ENCODE results near the gene CARS1.

CARS1 gene

DNA sequence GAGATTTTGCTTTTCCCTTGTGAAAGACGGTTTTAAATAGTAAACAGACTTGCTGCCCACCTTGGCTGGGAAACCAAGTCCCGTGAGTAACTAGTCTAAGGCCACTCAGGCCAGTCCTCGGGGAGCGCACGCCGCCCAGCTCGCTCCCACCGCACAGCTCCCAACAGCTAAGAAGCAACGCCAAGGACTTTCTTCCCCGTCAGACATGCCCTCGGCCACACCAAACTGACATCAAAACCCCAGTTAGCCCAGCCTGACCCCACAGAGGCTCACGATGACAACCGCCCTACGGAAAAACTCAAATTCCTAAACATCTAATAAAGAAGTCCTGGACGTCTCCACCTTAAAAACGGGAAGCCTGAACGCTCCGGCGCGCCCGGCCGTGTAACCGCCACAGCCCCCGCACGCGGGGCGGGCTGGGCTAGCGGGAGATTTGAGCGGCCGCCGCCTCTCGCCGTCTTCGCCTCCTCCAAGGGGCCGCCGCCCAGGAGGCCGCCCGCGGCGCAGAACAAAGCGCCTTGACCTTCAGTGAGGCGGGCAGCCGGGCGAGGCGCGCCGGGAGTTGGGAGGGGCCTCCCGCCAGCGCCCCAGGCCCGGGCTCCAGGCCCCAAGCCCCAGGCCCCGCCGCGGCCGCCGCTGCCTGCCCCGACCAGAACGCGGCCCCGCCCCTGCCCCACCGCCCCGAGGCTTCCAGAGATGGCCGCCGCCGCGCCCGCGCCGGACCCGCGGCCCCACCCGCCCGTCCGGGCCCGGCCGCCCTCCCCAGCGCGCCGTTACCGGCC, 65.6 kb downstream of the CARS1 start:
- DNase-seq (ENCODE audit: low read depth), result peak; percentile 51

DNA sequence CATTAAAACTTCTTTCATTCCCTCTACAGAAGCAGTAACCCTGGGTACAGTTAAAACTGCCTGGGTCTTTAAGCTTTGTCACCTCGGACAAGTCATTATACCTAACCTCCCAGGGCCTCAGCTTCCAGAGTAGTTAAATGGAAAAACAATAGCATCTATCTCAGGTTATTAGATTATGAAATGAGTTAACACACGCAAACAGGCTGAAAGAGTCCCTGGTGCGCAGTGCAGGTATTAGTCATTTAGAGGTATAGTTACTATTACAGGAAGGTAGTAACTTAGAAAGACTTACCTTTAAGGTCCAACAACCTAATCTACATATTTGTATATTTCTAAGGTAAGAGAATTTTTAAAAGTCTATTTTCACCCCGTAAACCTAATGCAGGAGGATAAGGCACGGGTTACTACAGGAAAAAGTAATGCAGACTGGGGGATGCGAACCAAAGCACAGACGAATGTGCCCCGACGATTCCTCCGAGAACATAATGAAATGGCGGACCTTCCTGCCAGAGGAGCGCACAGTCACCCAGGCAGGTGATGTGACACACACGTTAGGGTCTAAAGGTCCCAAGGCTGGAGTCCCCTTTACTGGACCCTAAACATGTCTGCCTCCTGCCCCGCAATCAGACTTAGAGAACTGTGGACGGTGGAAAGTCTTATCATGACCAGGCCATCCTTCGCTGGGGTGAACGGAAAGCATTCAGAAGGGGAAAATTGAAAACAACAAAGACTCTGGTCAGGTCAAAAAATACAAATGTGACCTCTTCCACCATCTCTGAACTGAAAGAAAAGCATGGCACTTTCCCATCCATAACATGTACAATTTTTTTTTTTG, 66.4 kb downstream of the CARS1 start:
- DNase-seq (ENCODE audit: low read depth), result peak; percentile 16

DNA sequence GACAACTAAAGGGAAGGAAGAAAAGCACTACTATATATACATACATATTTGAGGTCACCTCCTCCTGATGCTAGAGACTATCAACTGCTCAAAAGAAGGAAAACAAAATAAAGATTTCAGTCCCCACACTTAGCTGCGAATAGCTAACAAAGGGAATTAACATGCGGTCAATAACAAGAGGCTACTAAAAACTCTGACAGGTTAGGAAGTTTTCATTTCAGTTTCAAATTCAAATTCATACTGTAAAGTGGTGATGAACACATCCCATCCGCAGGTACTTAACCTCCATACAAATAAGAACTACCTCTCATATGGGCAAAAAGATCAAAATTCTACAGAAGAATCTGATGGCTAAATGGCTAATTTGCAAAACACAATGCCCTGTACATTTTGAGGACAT, 67.7 kb downstream of the CARS1 start:
- no peak for DNase-seq (ENCODE audit: low read depth)

DNA sequence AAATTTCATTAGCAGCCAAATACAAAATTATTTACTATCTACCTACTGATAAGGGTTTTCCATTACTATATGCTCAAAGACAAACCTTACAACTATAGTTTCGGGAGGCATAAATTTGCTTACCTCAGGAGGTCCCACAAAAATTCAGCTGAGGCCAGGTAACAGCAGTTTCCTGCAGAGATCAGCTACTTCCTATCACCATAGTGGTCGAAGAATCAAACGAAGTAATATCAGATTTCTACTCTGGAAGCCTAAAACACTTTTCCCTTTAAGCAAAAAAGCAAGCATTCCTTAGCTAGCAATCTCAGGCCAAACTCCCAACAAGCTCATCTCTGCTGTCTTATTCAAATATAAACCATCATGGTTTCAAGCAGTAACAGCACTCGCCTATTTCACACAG, 68.2 kb downstream of the CARS1 start:
- DNase-seq (ENCODE audit: low read depth), result peak; percentile 42

DNA sequence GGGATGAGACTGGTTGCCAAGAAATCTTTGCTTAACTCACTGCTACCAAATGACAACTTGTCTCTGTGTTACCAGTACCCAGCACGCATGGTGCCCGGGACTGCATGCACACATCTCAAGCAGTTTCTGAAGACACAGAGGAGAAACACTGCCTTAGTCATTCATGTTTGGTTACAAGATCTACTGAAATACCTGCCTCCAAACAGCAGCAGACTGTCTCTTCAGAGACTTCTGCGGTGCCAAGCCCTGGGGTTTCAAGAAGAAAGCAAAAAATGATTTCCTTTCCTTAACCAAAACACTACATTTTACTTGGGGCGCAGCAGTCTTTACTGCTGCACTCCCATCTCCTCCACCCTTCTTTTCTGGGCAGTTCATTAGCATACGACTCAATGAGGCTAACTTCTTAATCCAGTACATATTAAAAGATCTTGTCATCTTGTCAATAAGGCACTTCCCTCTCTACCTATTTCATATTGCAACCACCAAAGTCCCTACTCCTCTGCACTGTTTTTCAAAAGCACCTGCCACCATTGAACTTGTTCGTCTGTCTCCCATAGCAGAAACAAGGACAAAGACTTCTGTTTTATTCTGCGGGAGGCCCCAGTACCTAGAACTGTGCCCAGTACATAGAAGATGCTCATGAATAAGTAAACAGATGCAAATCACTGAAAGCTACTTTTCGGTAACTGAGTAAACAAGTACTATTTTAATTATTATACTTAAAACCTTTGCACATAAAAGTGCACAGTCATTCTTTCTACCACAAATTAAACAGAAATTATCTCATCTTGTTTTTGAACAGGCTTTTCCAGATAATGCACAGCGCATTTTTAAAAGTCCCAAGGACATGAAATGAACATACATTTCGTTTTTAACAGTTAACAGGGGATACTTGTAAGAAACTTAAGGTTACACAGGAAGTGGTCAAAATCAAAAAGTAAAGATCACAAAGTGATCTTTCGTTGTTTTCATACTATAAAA, 69.1 kb downstream of the CARS1 start:
- DNase-seq (ENCODE audit: low read depth), result peak; percentile 36

DNA sequence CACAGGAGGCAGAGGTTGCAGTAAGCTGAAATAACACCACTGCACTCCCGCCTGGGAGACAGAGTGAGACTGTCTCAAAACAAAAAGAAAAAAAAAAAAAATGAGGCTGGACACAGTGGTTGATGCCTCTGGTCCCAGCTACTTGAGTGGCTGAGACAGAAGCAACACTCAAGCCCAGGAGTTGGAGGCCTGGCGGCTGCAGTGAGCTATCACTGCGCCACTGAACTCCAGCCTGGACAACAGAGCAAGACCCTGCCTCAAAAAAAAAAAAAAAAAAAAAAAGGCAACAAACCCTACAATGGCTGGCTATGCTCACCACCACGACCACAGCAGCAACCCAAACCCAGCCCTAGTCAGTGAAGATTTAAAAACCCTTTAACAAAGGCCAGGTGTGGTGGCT, 73.3 kb downstream of the CARS1 start:
- DNase-seq (ENCODE audit: low read depth), result no peak

DNA sequence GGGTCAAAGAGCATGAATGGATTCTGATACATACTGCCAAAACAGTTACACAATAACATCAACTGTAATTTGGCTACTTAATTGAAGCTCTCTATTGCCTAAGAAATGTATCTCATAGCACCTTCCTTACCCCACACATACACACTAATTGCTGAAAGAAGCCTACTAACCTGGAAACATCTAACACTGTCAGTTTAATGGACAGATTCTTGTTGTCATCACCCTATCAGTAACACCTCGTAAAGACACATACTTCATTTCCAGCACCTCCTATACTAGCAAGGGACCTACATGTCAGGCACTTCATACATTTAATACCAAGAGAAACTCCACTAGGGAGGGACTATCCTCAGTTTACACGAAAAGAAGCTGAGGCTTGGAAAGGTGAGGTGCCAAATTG, 75.0 kb downstream of the CARS1 start:
- no peak for DNase-seq (ENCODE audit: low read depth)

DNA sequence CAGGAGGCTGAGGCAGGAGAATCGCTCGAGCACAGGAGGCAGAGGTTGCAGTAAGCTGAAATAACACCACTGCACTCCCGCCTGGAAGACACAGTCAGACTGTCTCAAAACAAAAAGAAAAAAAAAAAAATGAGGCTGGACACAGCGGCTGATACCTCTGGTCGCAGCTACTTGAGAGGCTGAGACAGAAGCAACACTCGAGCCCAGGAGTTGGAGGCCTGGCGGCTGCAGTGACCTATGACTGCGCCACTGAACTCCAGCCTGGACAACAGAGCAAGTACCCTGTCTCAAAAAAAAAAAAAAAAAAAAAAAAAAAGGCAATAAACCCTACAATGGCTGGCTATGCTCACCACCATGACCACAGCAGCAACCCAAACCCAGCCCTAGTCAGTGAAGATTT, 76.1 kb downstream of the CARS1 start:
- no peak for DNase-seq (ENCODE audit: low read depth)

DNA sequence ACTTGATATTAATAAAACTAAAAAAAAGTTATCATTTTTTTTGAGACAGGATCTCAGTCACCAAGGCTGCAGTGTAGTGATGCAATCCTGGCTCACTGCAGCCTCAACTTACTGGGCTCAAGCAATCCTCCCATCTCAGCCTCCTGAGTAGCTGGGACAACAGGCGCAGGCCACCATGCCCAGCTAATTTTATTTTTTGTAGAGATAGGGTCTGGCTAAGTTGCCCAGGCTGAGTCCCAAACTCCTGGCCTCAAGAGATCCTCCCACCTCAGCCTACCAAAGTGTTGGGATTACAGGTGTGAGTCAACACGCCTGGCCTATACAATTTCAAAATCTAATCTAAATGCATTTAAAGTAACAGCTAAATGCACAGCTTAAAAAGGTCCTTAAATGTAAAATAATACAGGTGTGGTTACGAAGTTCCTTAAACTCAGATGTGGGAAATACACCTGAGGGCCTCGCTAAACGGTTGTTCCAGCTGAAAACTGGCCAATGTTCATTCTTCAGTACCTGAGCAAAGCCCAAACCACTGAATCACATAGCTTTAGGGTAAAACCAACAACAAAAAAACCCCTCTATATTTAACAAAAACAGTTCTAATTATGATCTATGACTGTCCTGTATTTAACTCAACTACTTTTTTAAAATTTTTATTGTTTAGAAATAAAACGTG, 76.9 kb downstream of the CARS1 start:
- no peak for DNase-seq (ENCODE audit: low read depth)

DNA sequence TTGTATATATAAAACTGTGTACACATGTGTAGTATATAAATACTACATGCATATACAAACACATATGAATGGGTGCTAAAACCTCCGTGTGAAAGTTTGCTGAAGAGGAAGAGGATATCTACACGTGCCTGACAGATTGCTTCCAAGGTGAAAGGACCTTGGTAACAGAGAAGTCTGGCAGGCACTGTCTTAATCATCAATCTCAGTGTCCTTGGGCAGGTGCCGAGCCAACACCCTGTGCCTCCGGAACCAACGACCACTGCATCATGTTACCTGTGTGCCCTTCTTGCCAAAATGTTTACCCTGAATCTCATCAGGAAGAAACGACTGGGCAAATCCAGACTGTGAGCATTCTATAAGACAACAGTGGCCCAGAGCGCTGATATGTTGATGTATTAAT, 80.1 kb downstream of the CARS1 start:
- DNase-seq (ENCODE audit: low read depth), result no peak

DNA sequence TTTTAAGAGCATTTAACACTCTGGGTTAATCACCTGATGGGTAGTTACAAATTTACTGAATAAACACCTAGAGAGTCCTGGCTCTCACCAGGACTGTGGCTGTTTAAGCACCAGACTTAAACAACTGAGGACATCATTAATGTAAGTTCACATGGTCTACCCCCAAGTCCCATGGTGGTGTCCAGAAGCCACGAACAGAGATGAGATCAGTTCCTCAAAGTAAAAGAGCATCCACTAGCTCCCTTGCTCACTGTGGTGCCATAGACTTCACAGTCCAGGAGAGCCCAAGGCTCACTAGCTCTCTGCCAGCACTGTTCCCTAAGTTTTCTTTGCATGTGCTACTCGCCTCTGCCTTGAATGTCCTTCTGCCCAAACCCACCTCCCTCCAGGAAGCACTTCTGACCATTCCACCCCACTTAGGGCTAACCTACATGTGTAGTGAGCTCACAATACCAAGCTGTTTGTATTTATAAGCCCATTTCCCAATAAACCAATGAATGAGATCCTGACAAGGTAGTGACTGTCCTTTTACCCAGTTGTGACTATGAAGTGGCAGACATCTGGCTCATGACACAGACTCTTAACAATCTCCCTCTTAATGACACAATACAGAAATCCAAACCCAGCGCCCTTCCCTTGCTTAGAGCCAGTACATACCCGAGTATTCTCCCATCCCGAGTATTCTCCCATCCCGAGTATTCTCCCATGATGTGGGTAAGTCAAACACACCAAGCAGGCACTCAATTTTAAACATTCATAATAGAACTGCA, 80.7 kb downstream of the CARS1 start:
- DNase-seq (ENCODE audit: low read depth), result no peak

DNA sequence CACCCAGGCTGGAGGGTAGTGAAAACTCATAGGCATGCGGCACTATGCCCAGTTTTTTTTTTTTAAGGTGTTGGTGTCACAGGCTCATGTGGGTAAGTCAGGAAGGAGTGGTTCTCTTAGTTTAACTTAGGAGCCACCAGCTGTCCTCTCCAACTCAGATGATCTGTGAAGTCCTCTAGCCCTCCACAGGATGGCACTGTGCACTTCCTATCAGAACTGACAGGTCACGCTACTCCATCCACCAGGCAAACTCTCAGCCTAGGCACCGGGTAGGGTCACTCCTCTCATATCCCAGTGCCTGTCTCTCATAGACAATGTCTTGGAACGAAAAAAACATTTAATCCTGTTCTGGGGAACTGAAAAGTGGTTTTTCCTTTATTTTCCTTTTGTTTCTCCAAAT, 81.6 kb downstream of the CARS1 start:
- peak; percentile 49 for DNase-seq (ENCODE audit: low read depth)

DNA sequence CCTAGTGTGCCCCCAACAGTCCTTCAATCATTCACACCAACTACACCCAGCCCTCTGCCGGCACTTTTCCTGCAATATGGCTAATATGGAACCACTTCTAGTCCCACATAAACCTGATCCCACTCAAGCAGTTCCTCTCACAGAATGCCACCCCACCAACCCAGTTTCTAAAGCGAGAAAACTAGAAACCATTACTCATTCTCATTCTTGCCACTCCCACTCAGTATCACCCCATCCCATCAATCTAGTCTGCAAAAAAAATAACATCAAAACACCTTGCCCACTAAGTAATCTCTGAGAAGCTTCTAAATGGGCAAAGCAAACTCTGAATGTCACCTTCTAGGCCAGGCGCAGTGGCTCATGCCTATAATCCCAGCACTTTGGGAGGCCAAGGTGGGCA, 83.0 kb downstream of the CARS1 start:
- DNase-seq (ENCODE audit: low read depth), result no peak

DNA sequence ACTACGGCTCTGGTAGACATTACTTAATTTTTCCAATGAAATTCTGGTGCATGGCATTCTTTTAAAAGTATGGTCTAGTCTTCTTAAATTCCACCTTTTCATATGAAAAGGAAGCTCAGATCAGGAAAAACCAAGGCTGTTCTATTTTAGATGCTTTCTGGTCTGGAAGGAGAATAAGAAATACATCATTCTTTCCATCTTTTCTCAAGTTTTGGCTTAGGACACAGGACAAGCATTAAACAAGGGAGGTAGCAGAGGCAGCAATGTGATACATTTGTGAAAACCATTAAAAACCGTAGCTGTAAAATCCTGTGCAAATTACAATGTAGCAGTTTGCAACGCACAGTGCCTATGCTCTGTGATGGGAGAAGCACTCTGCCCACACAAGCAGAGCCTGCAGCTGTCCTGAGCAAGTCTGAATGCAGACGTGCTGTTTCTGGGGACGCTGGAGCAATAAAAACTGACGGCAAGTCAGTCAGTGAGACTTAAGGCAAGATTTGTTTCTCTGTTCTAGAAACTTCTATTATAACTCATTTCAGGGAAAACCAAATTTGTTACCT, 88.8 kb downstream of the CARS1 start:
- no peak for DNase-seq (ENCODE audit: low read depth)

DNA sequence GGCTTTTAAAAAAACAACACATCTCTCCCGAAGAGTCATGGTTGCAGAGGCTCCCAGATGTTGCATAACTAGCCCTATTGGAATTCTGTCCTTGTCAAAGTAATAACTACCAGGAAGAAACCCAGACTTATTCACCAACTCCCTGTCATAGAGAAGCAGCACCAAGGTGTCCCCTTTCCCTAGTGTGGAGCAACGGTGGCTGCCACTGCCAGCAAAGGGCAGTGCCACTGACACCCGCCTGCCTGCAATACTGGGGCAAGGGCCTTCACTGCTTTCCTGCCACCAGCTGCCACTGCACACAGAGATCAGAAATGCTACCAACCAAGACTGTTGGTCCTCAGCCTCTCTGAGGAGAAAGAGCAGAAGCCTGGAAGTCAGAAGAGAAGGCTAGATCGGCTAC, 92.4 kb downstream of the CARS1 start:
- DNase-seq (ENCODE audit: low read depth), result no peak

DNA sequence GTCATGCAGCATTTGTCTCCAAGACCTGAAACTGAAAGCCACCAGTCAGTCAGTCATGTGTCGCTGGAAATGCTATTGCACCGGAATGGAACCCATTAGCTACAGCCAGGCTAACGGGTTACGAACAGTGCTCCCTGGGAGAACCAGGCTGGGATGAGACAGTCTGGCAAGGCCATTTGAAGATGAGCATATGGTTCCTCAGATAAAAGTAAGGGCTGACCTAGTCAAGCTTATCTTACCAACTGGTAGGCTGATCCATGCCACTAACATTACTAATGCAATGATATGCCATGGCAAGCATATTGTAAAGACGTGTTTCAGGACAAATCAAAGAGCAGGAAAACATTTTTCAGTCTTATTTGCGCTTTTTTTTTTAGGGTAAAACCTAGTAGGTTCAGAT, 93.5 kb downstream of the CARS1 start:
- no peak for DNase-seq (ENCODE audit: low read depth)

DNA sequence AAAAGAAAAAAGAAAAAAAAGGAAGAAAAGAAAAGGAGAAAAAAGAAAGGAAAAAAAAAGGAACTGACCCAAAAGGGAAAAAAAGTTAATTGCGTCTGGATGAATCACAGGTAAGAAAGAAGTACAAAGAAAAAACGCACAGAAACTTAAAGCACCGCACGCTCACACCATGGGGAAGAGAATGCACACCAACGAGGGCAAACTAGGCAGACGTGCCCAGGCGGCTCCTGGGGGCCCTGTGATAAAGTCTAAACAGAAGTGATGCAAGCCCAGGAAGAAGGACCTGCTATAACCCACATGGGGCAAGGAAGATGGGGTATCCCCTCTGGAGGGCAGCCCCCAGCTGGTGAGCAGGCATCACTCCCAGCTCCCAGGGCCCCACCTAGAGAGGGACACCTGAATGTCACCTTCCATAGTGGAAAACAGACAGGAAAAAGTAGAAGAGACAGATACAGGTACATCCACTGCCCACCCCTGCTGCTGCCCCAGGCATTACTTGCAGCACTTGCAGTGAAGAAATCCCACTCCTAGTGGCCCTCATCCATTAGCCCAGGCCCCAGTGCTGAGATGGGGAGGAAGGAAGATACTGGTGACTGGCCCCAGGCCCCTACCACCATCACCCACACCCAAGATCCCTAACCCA, 94.0 kb downstream of the CARS1 start:
- DNase-seq (ENCODE audit: low read depth), result no peak

DNA sequence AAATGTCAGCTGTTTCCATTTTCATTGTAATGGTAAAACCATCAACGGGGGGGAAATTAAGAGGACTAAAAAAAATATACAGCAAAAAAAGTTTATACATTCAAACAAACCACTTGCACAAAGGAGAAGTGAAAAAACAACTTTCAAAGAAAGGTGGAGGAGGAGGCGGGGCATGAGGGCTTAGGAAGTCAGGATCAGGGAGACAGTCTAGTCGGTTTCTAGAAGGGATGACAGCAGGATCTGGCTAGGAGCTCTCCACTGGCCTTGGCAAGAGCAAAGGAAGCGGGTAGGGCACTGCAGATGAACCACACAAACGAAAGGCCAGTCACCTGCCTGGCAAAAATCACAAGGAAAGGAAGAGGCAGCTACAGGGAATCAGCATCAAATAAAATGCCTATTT, 96.1 kb downstream of the CARS1 start:
- no peak for DNase-seq (ENCODE audit: low read depth)

DNA sequence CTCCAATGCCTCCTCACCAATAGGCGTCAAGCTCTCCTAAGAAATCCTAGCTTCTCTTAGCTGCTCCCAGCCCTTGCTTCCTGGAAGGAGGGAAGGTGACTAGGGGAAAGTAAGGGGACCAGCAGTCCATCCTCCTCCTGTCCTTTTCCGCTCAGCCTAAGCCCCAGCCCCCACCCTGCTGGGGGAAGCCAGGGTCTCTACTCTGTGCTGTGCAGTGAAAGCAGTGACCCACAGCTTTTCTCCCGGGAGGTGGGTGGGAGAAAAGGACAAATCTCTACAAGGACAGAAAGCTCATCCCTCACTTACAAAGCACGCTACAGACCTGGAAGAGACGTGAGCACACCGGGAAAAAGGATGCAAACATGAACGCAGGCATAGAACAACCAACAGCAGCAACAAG, 97.1 kb downstream of the CARS1 start:
- DNase-seq (ENCODE audit: low read depth), result no peak

DNA sequence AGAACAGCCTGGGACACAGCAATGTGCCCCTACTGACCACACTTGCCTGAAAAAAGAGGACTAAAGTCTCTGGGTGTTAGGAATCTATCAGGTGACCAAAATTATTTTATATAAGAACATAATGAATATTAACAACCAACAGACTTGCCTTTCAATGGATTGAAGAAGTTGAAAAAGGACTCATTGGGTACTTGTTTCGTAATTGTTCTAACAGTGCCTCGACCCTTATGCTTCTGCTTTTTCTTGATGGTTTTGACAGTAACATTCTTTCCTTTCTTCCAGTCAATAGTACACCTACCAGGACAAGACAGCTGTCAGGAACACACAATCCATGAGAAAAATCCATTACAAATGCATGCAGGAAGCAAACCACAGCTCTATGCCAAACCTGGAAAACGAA, 99.0 kb downstream of the CARS1 start:
- no peak for DNase-seq (ENCODE audit: low read depth)
